Activated T-cell treated with anti-CD3 and anti-CD28 coated beads, Interleukin-2, amount 50 U/mL, for 4 hours (primary cell): ENCODE data around the gene DMKN. TPM values are rescaled to one million over a fixed set of nuclear protein-coding genes. Genes with fewer than 3 reads are reported as not detected.
A peak's percentile ranks its signal among the peaks of the same experiment; 100 is the strongest.

Source experiments
- ATAC-seq, 2 donors: fragments of 200-7000 bp; cut with Tn5 transposase; one replicate each; pipeline ENCODE4 v1.10.0; 2021
- DNase-seq: peaks from one replicate; pipeline ENCODE4 v3.0.0-alpha.2; 2020
- H3K27me3 Mint-ChIP-seq: one replicate; pipeline ENCODE4 v1.8.0; 2021; ENCODE audit warnings: low read depth, mixed read lengths
- H3K36me3 Mint-ChIP-seq: one replicate; pipeline ENCODE4 v1.8.0; 2022; ENCODE audit warnings: mixed read lengths; ENCODE audit not compliant: insufficient read depth
- H3K4me1 Mint-ChIP-seq: one replicate; pipeline ENCODE4 v1.8.0; 2021; ENCODE audit warnings: low read depth, mixed read lengths
- H3K4me3 Mint-ChIP-seq: one replicate; pipeline ENCODE4 v1.8.0; 2021; ENCODE audit warnings: mild to moderate bottlenecking, moderate library complexity, mixed read lengths
- H3K9me3 Mint-ChIP-seq: one replicate; pipeline ENCODE4 v1.8.0; 2021; ENCODE audit warnings: mixed read lengths
- total RNA-seq, 3 donors: library from RNA; stranded (reverse); gene quantifications; one replicate each; pipeline ENCODE4 v1.2.1, GENCODE V29; 2021

DMKN gene
- total RNA-seq, 3 donors from 2014 or later, result 0.49 to 1.3 (median 0.95) TPM

GRCh38 chr19:35459414-35460082, 53.9 kb downstream of the DMKN start:
- H3K4me3 Mint-ChIP-seq, result no peak overlapping the region
- DNase-seq (no peak), ATAC-seq (no peak)
- H3K9me3 Mint-ChIP-seq, result no peaks in the 10 kb centered on the region
- H3K4me1 Mint-ChIP-seq, result peaks cover 49% of the 10 kb centered on the region
- no peaks in the 10 kb centered on the region for H3K36me3 Mint-ChIP-seq
- no peaks in the 10 kb centered on the region for H3K27me3 Mint-ChIP-seq

- ATAC-seq (no peak), DNase-seq (no peak)
- no peaks in the 10 kb centered on the region for H3K9me3 Mint-ChIP-seq
- H3K4me1 Mint-ChIP-seq, result peaks cover 46% of the 10 kb centered on the region
- H3K4me3 Mint-ChIP-seq, result no peak overlapping the region
- H3K27me3 Mint-ChIP-seq, result no peaks in the 10 kb centered on the region
- H3K36me3 Mint-ChIP-seq, result no peaks in the 10 kb centered on the region
These were observed 54.6 kb downstream of the DMKN start for GRCh38 chr19:35458731-35459391.

GRCh38 chr19:35458192-35458591, 55.3 kb downstream of the DMKN start:
- H3K36me3 Mint-ChIP-seq, result no peaks in the 10 kb centered on the region
- H3K4me3 Mint-ChIP-seq, result no peak overlapping the region
- ATAC-seq, result no peak
- no peaks in the 10 kb centered on the region for H3K9me3 Mint-ChIP-seq
- no peaks in the 10 kb centered on the region for H3K27me3 Mint-ChIP-seq
- H3K4me1 Mint-ChIP-seq, result peaks cover 40% of the 10 kb centered on the region
- DNase-seq, result no peak

- DNase-seq (no peak), ATAC-seq (no peak)
- no peaks in the 10 kb centered on the region for H3K36me3 Mint-ChIP-seq
- H3K4me1 Mint-ChIP-seq, result peaks cover 33% of the 10 kb centered on the region
- H3K4me3 Mint-ChIP-seq, result no peak overlapping the region
- H3K9me3 Mint-ChIP-seq, result no peaks in the 10 kb centered on the region
- H3K27me3 Mint-ChIP-seq, result no peaks in the 10 kb centered on the region
These were observed 56.3 kb downstream of the DMKN start for GRCh38 chr19:35457173-35457572.

GRCh38 chr19:35455616-35456201, 57.7 kb downstream of the DMKN start:
- ATAC-seq (no peak), DNase-seq (no peak)
- Mint-ChIP-seq H3K36me3 (no peaks in the 10 kb centered on the region), H3K9me3 (no peaks in the 10 kb centered on the region), H3K4me3 (no peak overlapping the region), H3K4me1 (peaks cover 39% of the 10 kb centered on the region), H3K27me3 (no peaks in the 10 kb centered on the region)

GRCh38 chr19:35454663-35455062, 58.8 kb downstream of the DMKN start:
- Mint-ChIP-seq H3K4me3 (no peak overlapping the region), H3K9me3 (no peaks in the 10 kb centered on the region), H3K36me3 (no peaks in the 10 kb centered on the region), H3K4me1 (peaks cover 39% of the 10 kb centered on the region), H3K27me3 (no peaks in the 10 kb centered on the region)
- DNase-seq (no peak), ATAC-seq (no peak)

- Mint-ChIP-seq H3K9me3 (no peaks in the 10 kb centered on the region), H3K4me3 (no peak overlapping the region), H3K36me3 (no peaks in the 10 kb centered on the region), H3K27me3 (peaks cover 8% of the 10 kb centered on the region), H3K4me1 (peaks cover 42% of the 10 kb centered on the region)
- no peak for DNase-seq
- peak; percentile 83 to 93 for ATAC-seq
These were observed 61.9 kb downstream of the DMKN start for GRCh38 chr19:35451338-35452096.

- ATAC-seq (no peak), DNase-seq (no peak)
- Mint-ChIP-seq H3K27me3 (peaks cover 8% of the 10 kb centered on the region), H3K4me1 (peaks cover 46% of the 10 kb centered on the region), H3K36me3 (no peaks in the 10 kb centered on the region), H3K4me3 (no peak overlapping the region), H3K9me3 (no peaks in the 10 kb centered on the region)
These were observed 63.9 kb downstream of the DMKN start for GRCh38 chr19:35449359-35450043.

GRCh38 chr19:35447606-35448469, 65.6 kb downstream of the DMKN start, which contains the start of gene FFAR2:
Gene FFAR2, plus strand, starts transcription at chr19:35448257. Its CDS starts 1,458 bp downstream, at chr19:35449715.
- no peaks in the 10 kb centered on the region for H3K9me3 Mint-ChIP-seq
- DNase-seq (no peak), ATAC-seq (no peak)
- no peaks in the 10 kb centered on the region for H3K36me3 Mint-ChIP-seq
- H3K27me3 Mint-ChIP-seq, result peaks cover 8% of the 10 kb centered on the region
- no peak within 1 kb of the TSS for H3K4me3 Mint-ChIP-seq
- H3K4me1 Mint-ChIP-seq, result peaks cover 42% of the 10 kb centered on the region

Other genes starting within 250 kb of the DMKN start
- gene USF2, start 244.7 kb downstream of the DMKN start, total RNA-seq, result 100 to 1,000 TPM; 130 to 145 (median 144) TPM
- gene HAMP, start 231.1 kb downstream of the DMKN start, total RNA-seq, result under 1 TPM; 0.58 to 0.81 (median 0.60) TPM
- under 1 TPM in 1 of 3 donors, not detected in 2; 0.29 TPM for gene MAG, start 221.5 kb downstream of the DMKN start, total RNA-seq
- 1 to 10 TPM; 1.3 to 5.2 (median 1.4) TPM for gene CD22, start 184.5 kb downstream of the DMKN start, total RNA-seq
- gene FFAR1, start 165.7 kb downstream of the DMKN start, total RNA-seq, result not detected
- gene FFAR3, start 155.2 kb downstream of the DMKN start, total RNA-seq, result under 1 TPM; 0.30 to 0.91 (median 0.61) TPM
- under 1 TPM in 2 of 3 donors, not detected in 1; 0.21 to 0.25 TPM for gene GPR42, start 142.6 kb downstream of the DMKN start, total RNA-seq
- gene FFAR2, start 65.4 kb downstream of the DMKN start, total RNA-seq, result not detected
- not detected for gene KRTDAP, start 23.2 kb downstream of the DMKN start, total RNA-seq
- gene SBSN, start 14.7 kb upstream of the DMKN start, total RNA-seq, result not detected
- not detected for gene GAPDHS, start 19.8 kb upstream of the DMKN start, total RNA-seq
- 100 to 1,000 TPM; 111 to 148 (median 115) TPM for gene TMEM147, start 32.0 kb upstream of the DMKN start, total RNA-seq
- not detected for gene ATP4A, start 50.0 kb upstream of the DMKN start, total RNA-seq
- gene PMIS2, start 72.5 kb upstream of the DMKN start, total RNA-seq, result not detected
- gene HAUS5, start 99.1 kb upstream of the DMKN start, total RNA-seq, result 10 to 100 TPM; 39.2 to 48.1 (median 41.3) TPM
- 100 to 1,000 TPM; 136 to 153 (median 139) TPM for gene RBM42, start 115.4 kb upstream of the DMKN start, total RNA-seq
- gene ETV2, start 128.1 kb upstream of the DMKN start, total RNA-seq, result 1 to 10 TPM in 1 of 3 donors, under 1 TPM in 2; 0.16 to 1.2 (median 0.56) TPM
- 100 to 1,000 TPM; 462 to 480 (median 465) TPM for gene COX6B1, start 134.7 kb upstream of the DMKN start, total RNA-seq
- gene UPK1A, start 152.9 kb upstream of the DMKN start, total RNA-seq, result under 1 TPM; 0.22 to 0.26 (median 0.23) TPM
- gene ZBTB32, start 190.9 kb upstream of the DMKN start, total RNA-seq, result 100 to 1,000 TPM in 2 of 3 donors, 10 to 100 TPM in 1; 90.8 to 136 (median 101) TPM
- gene KMT2B, start 204.4 kb upstream of the DMKN start, total RNA-seq, result 10 to 100 TPM; 64.1 to 74.8 (median 74.5) TPM
- 10 to 100 TPM; 24.0 to 32.7 (median 29.8) TPM for gene IGFLR1, start 228.8 kb upstream of the DMKN start, total RNA-seq
- gene U2AF1L4, start 231.8 kb upstream of the DMKN start, total RNA-seq, result 10 to 100 TPM; 18.9 to 25.2 (median 19.4) TPM
- 10 to 100 TPM; 46.1 to 49.3 (median 47.9) TPM for gene PSENEN, start 232.0 kb upstream of the DMKN start, total RNA-seq
- 1 to 10 TPM; 5.8 to 6.4 (median 6.4) TPM for gene LIN37, start 234.9 kb upstream of the DMKN start, total RNA-seq
- under 1 TPM; 0.22 to 0.46 (median 0.37) TPM for gene HSPB6, start 243.4 kb upstream of the DMKN start, total RNA-seq
- gene PROSER3, start 244.5 kb upstream of the DMKN start, total RNA-seq, result 10 to 100 TPM; 27.2 to 33.7 (median 27.3) TPM